ENCODE measurements around the gene ADCY4.

DNA sequence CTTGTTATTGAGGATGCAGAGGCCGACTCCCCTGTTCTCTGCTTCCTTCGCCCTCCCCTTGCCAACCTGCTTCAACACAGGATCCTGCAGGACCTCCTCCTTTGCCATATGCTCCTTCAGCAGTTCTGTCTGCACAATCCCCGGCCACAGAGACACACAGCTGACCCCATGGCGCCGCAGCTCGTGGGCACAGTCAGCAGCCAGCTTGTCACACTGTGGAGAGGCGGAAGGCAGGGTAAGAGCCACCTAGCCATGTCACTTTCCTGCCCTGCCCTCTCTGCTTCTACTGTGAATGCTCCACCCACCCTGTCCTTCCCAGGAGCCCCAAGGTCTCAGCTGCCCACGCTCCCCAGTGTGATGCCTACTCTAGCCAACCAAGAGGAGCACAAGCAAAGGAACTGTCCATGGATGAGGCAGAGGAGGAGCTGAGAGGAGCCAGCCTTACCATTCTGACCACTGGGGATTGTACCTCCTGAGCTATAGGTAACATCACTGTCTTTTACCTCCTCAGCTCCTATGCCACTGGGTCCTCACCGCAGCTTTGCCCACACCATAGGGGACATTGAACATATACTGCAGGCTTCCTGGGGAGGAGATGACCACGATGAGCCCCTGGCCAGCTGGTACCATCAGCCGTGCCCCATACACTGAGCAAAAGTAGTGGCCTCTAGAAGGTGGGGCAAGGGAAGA, 42.6 kb downstream of the ADCY4 start:
- no peak for TF ChIP-seq ZFP3 (CRISPR knock-in tag; IDR thresholded peaks at IDR 0.05)
- no peak for TF ChIP-seq ZNF8 (CRISPR knock-in tag; IDR thresholded peaks at IDR 0.05)
- TF ChIP-seq, protein P1, sequence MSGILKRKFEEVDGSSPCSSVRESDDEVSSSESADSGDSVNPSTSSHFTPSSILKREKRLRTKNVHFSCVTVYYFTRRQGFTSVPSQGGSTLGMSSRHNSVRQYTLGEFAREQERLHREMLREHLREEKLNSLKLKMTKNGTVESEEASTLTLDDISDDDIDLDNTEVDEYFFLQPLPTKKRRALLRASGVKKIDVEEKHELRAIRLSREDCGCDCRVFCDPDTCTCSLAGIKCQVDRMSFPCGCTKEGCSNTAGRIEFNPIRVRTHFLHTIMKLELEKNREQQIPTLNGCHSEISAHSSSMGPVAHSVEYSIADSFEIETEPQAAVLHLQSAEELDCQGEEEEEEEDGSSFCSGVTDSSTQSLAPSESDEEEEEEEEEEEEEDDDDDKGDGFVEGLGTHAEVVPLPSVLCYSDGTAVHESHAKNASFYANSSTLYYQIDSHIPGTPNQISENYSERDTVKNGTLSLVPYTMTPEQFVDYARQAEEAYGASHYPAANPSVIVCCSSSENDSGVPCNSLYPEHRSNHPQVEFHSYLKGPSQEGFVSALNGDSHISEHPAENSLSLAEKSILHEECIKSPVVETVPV (CRISPR knock-in tag; IDR thresholded peaks at IDR 0.05): no peak
- TF ChIP-seq SNAI2 (CRISPR knock-in tag; IDR thresholded peaks at IDR 0.05): no peak
- TF ChIP-seq RARB (CRISPR knock-in tag; IDR thresholded peaks at IDR 0.05): no peak
- TF ChIP-seq, protein P2, sequence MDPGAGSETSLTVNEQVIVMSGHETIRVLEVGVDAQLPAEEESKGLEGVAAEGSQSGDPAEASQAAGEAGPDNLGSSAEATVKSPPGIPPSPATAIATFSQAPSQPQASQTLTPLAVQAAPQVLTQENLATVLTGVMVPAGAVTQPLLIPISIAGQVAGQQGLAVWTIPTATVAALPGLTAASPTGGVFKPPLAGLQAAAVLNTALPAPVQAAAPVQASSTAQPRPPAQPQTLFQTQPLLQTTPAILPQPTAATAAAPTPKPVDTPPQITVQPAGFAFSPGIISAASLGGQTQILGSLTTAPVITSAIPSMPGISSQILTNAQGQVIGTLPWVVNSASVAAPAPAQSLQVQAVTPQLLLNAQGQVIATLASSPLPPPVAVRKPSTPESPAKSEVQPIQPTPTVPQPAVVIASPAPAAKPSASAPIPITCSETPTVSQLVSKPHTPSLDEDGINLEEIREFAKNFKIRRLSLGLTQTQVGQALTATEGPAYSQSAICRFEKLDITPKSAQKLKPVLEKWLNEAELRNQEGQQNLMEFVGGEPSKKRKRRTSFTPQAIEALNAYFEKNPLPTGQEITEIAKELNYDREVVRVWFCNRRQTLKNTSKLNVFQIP (CRISPR knock-in tag; IDR thresholded peaks at IDR 0.05; ENCODE audit: borderline replicate concordance, low read depth): no peak
- TF ChIP-seq BACH2 (CRISPR knock-in tag; IDR thresholded peaks at IDR 0.05; ENCODE audit: borderline replicate concordance): no peak
- TF ChIP-seq, protein P3, sequence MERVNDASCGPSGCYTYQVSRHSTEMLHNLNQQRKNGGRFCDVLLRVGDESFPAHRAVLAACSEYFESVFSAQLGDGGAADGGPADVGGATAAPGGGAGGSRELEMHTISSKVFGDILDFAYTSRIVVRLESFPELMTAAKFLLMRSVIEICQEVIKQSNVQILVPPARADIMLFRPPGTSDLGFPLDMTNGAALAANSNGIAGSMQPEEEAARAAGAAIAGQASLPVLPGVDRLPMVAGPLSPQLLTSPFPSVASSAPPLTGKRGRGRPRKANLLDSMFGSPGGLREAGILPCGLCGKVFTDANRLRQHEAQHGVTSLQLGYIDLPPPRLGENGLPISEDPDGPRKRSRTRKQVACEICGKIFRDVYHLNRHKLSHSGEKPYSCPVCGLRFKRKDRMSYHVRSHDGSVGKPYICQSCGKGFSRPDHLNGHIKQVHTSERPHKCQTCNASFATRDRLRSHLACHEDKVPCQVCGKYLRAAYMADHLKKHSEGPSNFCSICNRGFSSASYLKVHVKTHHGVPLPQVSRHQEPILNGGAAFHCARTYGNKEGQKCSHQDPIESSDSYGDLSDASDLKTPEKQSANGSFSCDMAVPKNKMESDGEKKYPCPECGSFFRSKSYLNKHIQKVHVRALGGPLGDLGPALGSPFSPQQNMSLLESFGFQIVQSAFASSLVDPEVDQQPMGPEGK (CRISPR knock-in tag; IDR thresholded peaks at IDR 0.05; ENCODE audit: borderline replicate concordance): no peak
- TF ChIP-seq ARNTL (CRISPR knock-in tag; IDR thresholded peaks at IDR 0.05; ENCODE audit: borderline replicate concordance, low read depth): no peak
- TF ChIP-seq TCF4 (CRISPR knock-in tag; IDR thresholded peaks at IDR 0.05; ENCODE audit: borderline replicate concordance): no peak
- no peak for TF ChIP-seq CSDC2 (CRISPR knock-in tag; IDR thresholded peaks at IDR 0.05)

Measured in SK-N-SH treated with all-trans-retinoic acid at 6 μM for 48 hours (cell line).